Ovary (tissue), 9 donors: Measurements from ENCODE around the gene GPER1. TPM values are rescaled to one million over a fixed set of nuclear protein-coding genes. Genes with fewer than 3 reads are reported as not detected.
A peak's percentile ranks its signal among the peaks of the same experiment; 100 is the strongest.

Source experiments
- DNase-seq, 5 donors: peaks; one replicate each; pipeline ENCODE4 v3.0.0-alpha.2; 2019 to 2020
- H3K27ac ChIP-seq, 2 donors: fragments of 200-600 bp; one replicate each; pipeline versions ENCODE4 v1.5.1 to v1.8.0; 2019 to 2022
- H3K27me3 ChIP-seq: fragments of 200-600 bp; one replicate; pipeline ENCODE4 v1.8.0; 2022
- H3K36me3 ChIP-seq: fragments of 200-600 bp; sonication (generic); one replicate; pipeline ENCODE4 v1.5.1; 2019
- H3K4me1 ChIP-seq: one replicate; pipeline ENCODE4 v1.8.1; 2013; ENCODE audit warnings: mild to moderate bottlenecking, moderate library complexity; ENCODE audit not compliant: insufficient read depth
- H3K4me3 ChIP-seq: fragments of 200-600 bp; sonication (generic); one replicate; pipeline ENCODE4 v1.5.1; 2017
- H3K9me3 ChIP-seq, 2 donors: fragments of 200-600 bp in 1 of 2; sonication (generic) in 1 of 2; one replicate each; pipeline versions ENCODE4 v1.5.1 to v1.8.1; 2013 to 2019; ENCODE audit warnings: mild to moderate bottlenecking in 1 of 2, moderate library complexity in 1 of 2
- EP300 ChIP-seq: sonication (generic); formaldehyde crosslinking; IDR thresholded peaks from one replicate; pipeline ENCODE4 v1.6.1; 2017; ENCODE audit warnings: antibody characterized with exemption
- POLR2A ChIP-seq: fragments of 450-650 bp; IDR thresholded peaks from one replicate; pipeline ENCODE4 v1.6.1; 2017; ENCODE audit warnings: antibody characterized with exemption, mild to moderate bottlenecking, moderate library complexity
- WGBS, 3 donors: extraction: QIAGEN DNeasy Blood & Tissue Kit in 1 of 3; methylation state at CpG; one replicate each; pipeline versions ENCODE4 v1.1.5 to v1.1.7; 2013 to 2017; 5-methylcytosine and 5-hydroxymethylcytosine counted together
- intact Hi-C, 4 donors: fragments of 100-400 bp; cut with DNase I; formaldehyde crosslinking; loops; one replicate each; pipeline versions ENCODE4 v1.11.0 to v1.15.1; 2022 to 2023
- polyA plus RNA-seq, 2 donors: library from polyadenylated mRNA; stranded (reverse); fragments of 200-250 nt in 1 of 2; fragments of 350-450 nt in 1 of 2; fragmentation: Illumina TruSeq in 1 of 2; extraction: RNeasy Lipid Tissue Mini Kit (QIAGEN cat#74804) in 1 of 2; gene quantifications; one replicate each; pipeline ENCODE4 v1.2.3, GENCODE V29; 2013 to 2014
- total RNA-seq, 7 donors: library from RNA; depleted of rRNA in 2 of 7; stranded (reverse); fragments of >200 nt in 2 of 7; fragmentation: NEBNext Ultra II Directional in 3 of 7; extraction: Animal tissue kit (Norgen Biotek cat#: 25700) in 3 of 7; gene quantifications; one replicate each; pipeline versions ENCODE4 v1.1.0 to v1.2.4, GENCODE V29; 2016 to 2023
- TF ChIP-seq, protein P1 (sequence below), 3 donors: fragments of 450-650 bp in 2 of 3; fragments of 200-600 bp in 1 of 3; IDR thresholded peaks; one replicate each; pipeline versions ENCODE4 v1.5.1 to v1.8.0; 2016 to 2022; ENCODE audit warnings: antibody characterized with exemption in 3 of 3, mild to moderate bottlenecking in 1 of 3
- donor health status: DM: no; HTN: no; CAD: no; lungs with moderate emphysema.
- donor health status: DM: no; HTN: no; CAD: no.
- donor health status: Bipolar disorder and iron deficiency.
- donor health status: DM: yes; HTN: yes; CAD: no.
- donor health status: DM: no; HTN: no; CAD: no.
- donor health status: DM: yes; HTN: yes; CAD: no.

GPER1 gene
- total and polyA plus RNA-seq, 9 donors: 0.48 to 7.5 (median 2.9) TPM

DNA sequence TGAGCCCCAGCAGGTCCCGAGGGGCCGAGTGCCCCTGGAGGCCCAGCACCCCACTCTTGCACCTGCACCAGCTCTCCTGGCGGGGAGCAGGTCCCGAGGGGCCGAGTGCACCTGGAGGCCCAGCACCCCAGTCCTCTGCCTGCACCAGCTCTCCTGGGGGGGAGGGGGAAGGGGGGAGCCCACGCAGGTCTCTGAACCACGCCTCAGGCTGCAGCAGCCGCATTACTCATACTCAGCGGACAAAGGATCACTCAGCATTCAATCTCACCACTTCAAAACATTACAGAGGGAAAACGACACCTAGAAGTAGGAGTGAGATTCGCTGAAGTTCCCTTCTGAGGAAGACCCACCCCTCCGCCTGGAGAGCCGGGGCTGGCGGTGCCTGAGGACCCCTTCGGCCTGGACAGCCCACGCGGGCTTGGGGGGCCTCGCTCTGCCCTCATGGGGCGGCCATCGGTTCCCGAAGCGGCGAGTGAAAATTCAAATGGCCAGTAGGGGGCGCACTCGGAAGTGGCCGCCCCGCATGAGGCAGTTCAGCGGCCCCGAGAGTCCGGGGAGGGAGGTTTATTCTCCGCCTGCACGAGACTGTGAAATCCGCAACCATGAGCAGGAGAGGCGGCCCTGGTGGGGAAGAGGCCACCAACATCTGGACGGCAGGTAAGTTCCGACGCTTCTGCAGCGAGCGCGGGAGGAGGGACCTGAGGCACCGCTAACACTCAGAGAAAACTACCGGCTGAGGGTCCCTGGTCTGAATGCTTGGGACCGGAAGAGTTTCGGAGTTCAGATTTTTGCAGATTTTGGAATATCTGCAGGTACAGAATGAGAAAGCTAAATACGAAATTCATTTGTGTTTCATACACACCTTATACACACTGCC lies 1.1 kb upstream of the GPER1 start:
- intact Hi-C loops: loop anchor here in 3 of 4 donors (5.0 to 10.0 kb wide), 2 partner anchors 88 to 90 kb away; no protein-coding TSS in a partner anchor
- Histone ChIP-seq H3K4me1 (peaks cover 9% of the 10 kb centered on the region), H3K4me3 (peak overlapping the region; percentile 40), H3K36me3 (no peaks in the 10 kb centered on the region), H3K27ac (no peak overlapping the region), H3K27me3 (no peaks in the 10 kb centered on the region), H3K9me3 (no peaks in the 10 kb centered on the region)
- WGBS, 3 donors: 8 to 9% (median 9%) methylated on average over 44 to 45 of the region's 45 CpGs
- TF ChIP-seq POLR2A (no peak), EP300 (no peak)
- TF ChIP-seq, protein P1, sequence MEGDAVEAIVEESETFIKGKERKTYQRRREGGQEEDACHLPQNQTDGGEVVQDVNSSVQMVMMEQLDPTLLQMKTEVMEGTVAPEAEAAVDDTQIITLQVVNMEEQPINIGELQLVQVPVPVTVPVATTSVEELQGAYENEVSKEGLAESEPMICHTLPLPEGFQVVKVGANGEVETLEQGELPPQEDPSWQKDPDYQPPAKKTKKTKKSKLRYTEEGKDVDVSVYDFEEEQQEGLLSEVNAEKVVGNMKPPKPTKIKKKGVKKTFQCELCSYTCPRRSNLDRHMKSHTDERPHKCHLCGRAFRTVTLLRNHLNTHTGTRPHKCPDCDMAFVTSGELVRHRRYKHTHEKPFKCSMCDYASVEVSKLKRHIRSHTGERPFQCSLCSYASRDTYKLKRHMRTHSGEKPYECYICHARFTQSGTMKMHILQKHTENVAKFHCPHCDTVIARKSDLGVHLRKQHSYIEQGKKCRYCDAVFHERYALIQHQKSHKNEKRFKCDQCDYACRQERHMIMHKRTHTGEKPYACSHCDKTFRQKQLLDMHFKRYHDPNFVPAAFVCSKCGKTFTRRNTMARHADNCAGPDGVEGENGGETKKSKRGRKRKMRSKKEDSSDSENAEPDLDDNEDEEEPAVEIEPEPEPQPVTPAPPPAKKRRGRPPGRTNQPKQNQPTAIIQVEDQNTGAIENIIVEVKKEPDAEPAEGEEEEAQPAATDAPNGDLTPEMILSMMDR (IDR thresholded peaks at IDR 0.05): peak; percentile 81 to 95 (median 82)
- peak; percentile 62 to 83 (median 79) for DNase-seq

DNA sequence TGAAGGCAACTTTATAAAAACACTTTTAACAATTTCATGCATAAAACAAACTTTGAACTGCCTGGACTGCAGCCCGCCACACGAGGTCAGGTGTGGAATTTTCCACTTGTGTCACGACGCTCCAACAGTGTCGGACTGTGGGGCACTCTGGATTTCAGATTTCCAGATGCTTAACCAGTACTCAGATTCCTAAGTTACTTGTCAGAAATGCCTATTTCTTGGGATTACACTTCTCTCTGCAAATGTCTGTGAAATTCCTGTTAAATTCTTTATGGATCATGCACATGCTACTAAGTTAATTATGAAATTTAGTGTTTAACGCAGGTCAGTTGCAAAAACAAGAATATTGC lies 473 bp upstream of the GPER1 start:
- TF ChIP-seq POLR2A: no peak
- no peak for TF ChIP-seq EP300
- TF ChIP-seq, protein P1 (IDR thresholded peaks at IDR 0.05): no peak
- peak overlapping the region; percentile 40 for H3K4me3 ChIP-seq
- H3K27me3 ChIP-seq: no peaks in the 10 kb centered on the region
- H3K4me1 ChIP-seq: peaks cover 9% of the 10 kb centered on the region
- H3K36me3 ChIP-seq: no peaks in the 10 kb centered on the region
- H3K27ac ChIP-seq: no peak overlapping the region
- 13 to 14% (median 14%) methylated on average over 6 of the region's 6 CpGs for WGBS, 3 donors
- H3K9me3 ChIP-seq: no peaks in the 10 kb centered on the region
- intact Hi-C loops: loop anchor here in 3 of 4 donors (5.0 to 10.0 kb wide), 2 partner anchors 87 to 90 kb away; no protein-coding TSS in a partner anchor
- DNase-seq: no peak

DNA sequence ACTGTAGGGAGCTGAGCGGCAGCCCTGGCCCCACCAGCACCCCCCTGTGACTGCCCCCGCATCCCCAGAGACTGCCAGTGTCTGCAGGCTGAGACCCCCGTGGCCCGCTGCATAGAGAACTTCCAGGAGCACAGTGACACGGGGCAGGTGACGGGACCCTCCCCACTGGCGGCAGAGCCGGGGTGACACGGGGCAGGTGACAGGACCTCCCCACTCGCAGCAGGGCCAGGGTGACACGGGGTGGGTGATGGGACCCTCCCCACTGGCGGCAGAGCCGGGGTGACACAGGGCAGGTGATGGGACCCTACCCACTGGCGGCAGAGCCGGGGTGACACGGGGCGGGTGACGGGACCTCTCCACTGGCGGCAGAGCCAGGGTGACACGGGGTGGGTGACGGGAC lies 2.3 kb downstream of the GPER1 start:
- Histone ChIP-seq H3K27ac (no peak overlapping the region), H3K4me3 (no peak overlapping the region), H3K27me3 (no peaks in the 10 kb centered on the region), H3K9me3 (no peaks in the 10 kb centered on the region), H3K4me1 (peaks cover 9% of the 10 kb centered on the region), H3K36me3 (no peaks in the 10 kb centered on the region)
- 91 to 93% (median 93%) methylated on average over 14 to 21 of the region's 21 CpGs for WGBS, 3 donors
- no peak for TF ChIP-seq POLR2A
- TF ChIP-seq, protein P1 (IDR thresholded peaks at IDR 0.05): no peak
- TF ChIP-seq EP300: no peak
- DNase-seq: no peak
- intact Hi-C loops: loop anchor here in 2 of 4 donors (5.0 kb wide), 2 partner anchors 37 to 82 kb away; no protein-coding TSS in a partner anchor

DNA sequence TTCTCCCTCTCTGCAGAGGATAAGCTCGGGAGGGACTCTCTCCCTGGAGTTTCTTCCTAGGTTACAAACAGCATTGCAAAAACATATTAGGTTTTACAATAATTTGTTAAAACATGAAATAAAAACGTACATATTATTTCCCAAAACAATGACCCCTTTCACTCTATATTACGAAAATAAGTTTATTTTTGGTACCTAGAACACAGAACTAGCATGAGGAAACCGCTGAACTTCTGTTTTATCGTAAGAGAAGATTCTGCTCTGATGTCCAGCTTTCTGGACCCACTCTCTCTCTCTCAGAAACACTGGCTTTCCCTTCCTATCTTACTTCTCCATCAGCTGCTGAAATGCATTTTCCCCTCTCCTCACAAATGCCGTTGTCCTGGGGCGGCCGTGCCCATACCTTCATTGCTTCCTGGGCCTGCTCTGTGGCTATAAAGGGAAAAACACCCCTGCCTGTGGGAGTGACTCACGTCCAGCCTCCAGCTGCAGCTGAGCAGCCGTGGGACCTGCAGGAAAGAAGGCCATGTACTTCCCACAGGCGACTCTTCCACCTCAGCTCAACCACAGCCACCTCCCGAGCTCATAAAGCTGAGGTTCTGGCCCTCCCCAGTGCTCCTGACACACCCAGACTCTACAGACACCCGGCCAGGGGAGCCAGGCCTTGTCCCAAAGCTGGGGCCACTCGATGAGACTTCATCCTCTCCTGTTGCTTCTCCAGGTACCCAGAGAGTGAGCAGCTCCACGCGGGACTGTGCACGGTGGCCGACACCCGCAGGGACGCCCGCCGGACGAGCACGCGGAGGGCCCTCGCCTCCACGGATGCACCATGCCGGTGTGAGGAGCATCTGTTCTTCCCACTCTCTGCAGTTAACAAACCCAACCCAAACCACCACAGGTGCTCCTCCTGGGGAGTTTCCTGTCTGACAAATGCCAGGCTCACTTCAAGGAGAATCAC lies 3.1 kb downstream of the GPER1 start:
- Histone ChIP-seq H3K4me1 (peaks cover 9% of the 10 kb centered on the region), H3K9me3 (no peaks in the 10 kb centered on the region), H3K36me3 (no peaks in the 10 kb centered on the region), H3K4me3 (no peak overlapping the region), H3K27me3 (no peaks in the 10 kb centered on the region), H3K27ac (no peak overlapping the region)
- intact Hi-C loops: loop anchor here in 2 of 4 donors (5.0 kb wide), 2 partner anchors 36 to 81 kb away; no protein-coding TSS in a partner anchor
- 77 to 82% (median 81%) methylated on average over 28 of the region's 28 CpGs for WGBS, 3 donors
- no peak for DNase-seq
- no peak for TF ChIP-seq POLR2A
- TF ChIP-seq, protein P1 (IDR thresholded peaks at IDR 0.05): no peak
- TF ChIP-seq EP300: no peak
